Medulla oblongata (tissue), 1 donor: ENCODE data around the gene PIGZ.

Experiments used
- DNase-seq: peaks from one replicate; pipeline ENCODE4 v3.0.0-alpha.2; 2015; ENCODE audit errors: extremely low spot score

Gene PIGZ

GRCh38 chr3:196983186-196983585 is 14.6 kb upstream of the PIGZ start:
- DNase-seq, result no peak

- no peak for DNase-seq
Measured at GRCh38 chr3:196981657-196982056, 13.0 kb upstream of the PIGZ start.

DNA sequence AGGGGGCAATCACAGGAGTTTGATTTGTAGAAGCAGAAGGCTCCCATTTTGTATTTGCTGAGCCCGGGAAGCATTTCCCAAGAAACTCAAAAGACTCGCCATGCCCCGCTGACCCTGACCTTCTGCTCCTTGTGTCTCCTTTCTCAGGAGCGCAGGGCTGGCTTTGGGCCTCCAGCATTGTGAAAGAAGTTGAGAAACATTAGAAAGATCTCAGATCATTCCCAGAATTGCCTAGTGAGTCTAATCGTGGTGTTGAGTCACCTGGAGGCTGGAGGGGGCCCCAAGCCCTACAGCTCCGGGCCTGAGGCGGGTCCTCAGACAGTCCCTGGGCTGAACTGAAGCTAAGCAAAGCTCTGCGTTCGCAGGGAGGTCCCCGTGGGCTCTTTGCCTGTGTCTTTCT is 10.9 kb upstream of the PIGZ start:
- no peak for DNase-seq

- no peak for DNase-seq
Measured at GRCh38 chr3:196976941-196977340, 8.3 kb upstream of the PIGZ start.

GRCh38 chr3:196975349-196975748 is 6.7 kb upstream of the PIGZ start:
- DNase-seq, result no peak

GRCh38 chr3:196974661-196975060 is 6.0 kb upstream of the PIGZ start:
- no peak for DNase-seq

GRCh38 chr3:196971094-196971698 is 2.6 kb upstream of the PIGZ start:
- no peak for DNase-seq

DNA sequence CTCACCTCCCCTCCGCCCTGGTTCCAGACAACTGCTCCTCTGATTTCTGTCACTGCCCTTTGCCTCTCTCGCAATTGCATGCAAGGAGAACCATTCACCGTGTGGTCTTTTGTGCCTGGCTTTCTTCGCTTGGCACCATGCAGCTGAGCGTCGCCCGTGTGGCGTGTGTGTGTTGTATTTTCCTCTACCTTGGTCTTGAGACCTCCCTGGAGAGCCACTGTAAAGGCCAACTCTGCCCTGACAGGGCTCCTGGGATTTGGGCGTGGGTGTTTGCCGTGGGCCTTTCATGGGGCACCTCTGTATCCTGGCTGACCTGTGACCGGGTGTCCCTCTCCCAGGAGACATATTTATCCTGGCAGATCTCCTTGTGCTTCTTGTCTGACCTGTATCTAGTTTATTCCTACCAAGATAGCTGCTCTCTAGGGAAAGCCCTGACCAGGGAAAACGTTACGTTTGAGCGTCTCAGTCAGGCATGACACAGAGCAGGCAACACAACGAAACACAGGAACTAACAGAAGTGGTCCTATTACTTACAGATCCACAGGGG is 2.0 kb upstream of the PIGZ start:
- DNase-seq, result no peak

- peak; percentile 42 for DNase-seq
Measured at GRCh38 chr3:196969660-196970546, 1.3 kb upstream of the PIGZ start.

GRCh38 chr3:196969134-196969659 is 564 bp upstream of the PIGZ start:
- no peak for DNase-seq

DNA sequence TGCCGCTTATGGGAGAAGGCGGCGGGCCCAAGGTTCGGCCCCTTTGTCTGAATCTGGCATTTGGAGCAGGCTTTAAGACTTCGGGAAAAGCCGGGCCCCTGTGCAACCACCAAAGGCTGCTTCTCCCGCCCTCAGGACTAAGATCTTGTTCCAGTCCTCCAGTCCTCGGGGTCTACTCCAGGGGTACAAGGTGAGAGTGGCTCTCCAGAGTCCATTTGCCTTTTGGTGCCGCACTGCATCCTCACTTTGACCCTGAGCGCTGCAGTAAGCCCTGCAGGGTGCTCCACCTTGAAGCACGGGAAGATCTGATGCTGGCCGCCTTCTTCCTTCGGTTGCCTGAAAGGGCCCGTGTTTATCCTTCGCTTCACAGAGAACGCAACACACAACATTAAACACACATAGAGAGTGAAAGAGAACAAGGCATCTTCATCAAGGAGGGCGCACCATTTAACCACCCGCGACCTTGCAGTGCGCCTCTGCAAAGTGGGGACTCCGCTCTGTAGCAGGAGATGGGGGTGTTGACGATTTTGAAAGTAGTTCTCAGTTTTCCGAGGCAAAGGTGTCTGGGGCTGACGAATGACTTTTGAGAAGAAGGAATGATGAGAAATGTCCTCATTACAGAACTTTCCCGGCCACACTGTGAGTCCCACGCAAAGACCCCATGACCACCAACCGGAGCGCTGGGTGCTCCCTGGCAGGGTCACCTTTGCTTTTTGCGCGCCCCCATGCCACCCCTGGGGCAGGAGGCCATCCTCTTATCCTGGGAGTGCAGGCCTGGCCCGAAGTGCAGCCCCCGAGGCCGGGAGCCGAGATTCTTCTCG is 1.0 kb downstream of the PIGZ start:
- DNase-seq, result no peak

- DNase-seq, result no peak
Measured at GRCh38 chr3:196966526-196967401, 1.9 kb downstream of the PIGZ start.

GRCh38 chr3:196965804-196966173 is 2.8 kb downstream of the PIGZ start:
- DNase-seq, result no peak

DNA sequence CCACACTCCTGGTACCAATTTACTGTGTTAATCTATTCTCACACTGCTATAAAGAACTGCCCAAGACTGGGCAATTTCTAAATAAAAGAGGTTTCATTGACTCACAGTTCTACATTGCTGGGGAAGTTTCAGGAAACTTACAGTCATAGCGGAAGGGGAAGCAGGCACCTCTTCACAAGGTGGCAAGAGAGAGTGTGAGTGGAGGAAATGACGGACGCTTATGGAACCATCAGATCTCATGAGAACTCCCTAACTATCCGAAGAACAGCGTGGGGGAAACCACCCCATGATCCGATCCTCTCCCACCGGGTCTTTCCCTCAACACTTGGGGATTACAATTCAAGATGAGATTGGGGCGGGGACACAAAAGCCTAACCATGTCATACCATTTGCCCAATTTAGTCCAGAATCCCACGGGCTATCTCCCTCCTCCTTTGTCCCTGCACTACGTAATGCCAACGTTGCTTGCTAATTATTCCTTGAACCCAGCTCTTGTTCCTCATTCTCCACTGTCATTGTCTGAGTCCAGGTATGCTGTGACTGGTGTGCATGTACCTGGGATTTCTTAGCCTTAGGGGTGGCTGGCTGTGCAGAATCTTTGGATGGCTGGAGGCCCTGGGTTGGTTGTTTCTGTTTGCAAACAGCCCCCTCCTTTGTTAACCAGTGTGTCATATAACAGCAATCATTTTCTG is 3.4 kb downstream of the PIGZ start:
- DNase-seq, result no peak

DNA sequence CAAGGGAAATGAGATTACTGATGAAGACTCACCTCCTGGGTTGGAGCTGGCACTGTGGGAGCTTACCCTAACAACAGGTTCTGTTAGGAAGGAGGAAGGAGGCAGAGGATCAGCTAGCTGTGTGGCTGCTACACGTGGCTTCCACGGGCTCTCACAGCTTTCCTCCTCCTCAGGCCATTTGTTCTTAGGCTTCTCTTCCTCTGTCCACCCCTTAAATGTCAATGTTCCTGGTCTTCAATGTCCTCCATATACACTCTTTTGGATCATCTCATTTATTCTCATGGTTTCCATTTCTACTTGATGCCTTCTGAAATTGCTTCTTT is 5.0 kb downstream of the PIGZ start:
- DNase-seq, result no peak

- no peak for DNase-seq
Measured at GRCh38 chr3:196962930-196963630, 5.6 kb downstream of the PIGZ start.

DNA sequence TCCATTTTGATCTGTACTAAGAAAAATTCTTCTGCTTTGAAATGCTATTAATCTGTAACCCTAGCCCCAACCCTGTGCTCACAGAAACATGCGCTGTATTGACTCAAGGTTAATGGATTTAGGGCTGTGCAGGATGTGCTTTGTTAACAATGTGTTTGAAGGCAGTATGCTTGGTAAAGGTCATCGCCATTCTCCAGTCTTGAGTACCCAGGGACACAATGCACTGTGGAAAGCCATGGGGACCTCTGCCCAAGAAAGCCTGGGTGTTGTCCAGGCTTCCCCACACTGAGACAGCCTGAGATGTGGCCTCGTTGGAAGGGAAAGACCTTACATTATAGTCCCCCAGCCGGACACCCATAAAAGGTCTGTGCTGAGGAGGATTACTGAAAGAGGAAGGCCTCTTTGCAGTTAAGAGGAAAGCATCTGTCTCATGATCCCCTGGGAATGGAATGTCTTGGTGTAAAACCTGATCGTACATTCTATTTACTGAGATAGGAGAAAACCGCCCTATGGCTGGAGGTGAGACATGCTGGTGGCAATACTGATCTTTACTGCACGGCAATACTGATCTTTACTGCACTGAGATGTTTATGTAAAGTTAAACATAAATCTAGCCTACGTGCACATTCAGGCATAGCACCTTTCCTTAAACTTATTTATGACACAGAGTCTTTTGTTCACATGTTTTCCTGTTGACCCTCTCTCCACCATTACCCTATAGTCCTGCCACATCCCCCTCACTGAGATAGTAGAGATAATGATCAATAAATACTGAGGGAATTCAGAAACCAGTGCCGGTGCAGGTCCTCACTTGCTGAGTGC is 6.3 kb downstream of the PIGZ start:
- no peak for DNase-seq

- no peak for DNase-seq
Measured at GRCh38 chr3:196954832-196955231, 13.8 kb downstream of the PIGZ start.

- DNase-seq, result no peak
Measured at GRCh38 chr3:196951371-196951770, 17.3 kb downstream of the PIGZ start.
